Measurements from ENCODE around the gene SERPINA12. TPM values are rescaled to one million over a fixed set of nuclear protein-coding genes. Genes with fewer than 3 reads are reported as not detected.
"Not testable (repeated sequence)": the region's sequence is repeated elsewhere in the genome, so short reads cannot be mapped to it uniquely, and the experiment has no call there.

SERPINA12 gene
- total RNA-seq, 1 donor from 2014 or later: not detected

DNA sequence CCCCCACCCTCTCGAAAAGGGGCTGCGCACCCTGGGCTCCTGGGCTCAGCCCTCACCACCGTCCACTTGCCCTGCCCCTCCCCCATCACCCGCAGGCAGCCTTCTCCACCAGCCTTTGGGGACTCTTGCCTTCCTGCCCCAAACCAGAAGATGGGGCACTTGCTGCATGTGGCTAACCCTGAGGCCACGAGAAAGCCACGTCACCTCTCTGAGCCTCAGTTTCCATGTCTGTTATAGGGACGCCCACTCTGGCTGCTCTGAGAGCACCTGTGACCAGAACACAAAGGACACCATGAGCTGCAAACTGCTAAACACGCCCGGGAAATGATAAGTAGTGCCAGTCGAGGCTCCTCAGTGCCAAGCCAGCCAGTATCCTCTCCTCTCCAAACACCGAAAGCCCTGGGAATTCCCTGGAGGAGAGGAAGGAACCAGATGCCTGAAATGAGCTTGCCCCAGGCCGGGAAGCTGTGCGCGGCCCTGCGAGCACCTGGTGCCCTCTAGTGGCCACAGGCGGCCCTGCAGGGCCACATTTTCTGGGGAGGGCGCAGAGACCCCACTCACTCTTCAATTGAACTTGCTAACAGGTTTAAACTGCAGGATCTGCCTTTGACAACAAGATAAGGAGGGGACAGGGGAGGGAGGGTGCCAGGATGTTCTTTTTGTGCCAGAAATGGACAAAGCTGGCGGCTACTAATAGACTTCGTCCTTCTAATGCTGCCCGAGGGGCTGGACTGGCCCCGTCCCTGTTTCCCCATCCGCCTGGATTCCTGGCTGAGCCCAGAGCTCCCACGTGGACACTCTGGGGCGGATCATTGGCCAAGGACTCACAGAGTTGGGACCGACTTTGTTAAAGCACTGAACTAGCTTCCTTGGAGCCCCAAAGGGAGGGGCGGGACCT, 23.1 kb downstream of the SERPINA12 start:
- peak; percentile 96 for TF ChIP-seq CTCF (IDR thresholded peaks at IDR 0.05; ENCODE audit: unreplicated experiment)
- Mint-ChIP-seq H3K27me3 (ENCODE audit: low read depth) (peaks cover 30% of the 10 kb centered on the region), H3K4me1 (peaks cover 10% of the 10 kb centered on the region), H3K9me3 (no peaks in the 10 kb centered on the region), H3K4me3 (peak overlapping the region; percentile 56), H3K36me3 (no peaks in the 10 kb centered on the region), H3K27ac (no peak overlapping the region)
- DNase-seq (ENCODE audit: low spot score in 2 of 2, unreplicated experiment in 2 of 2): peak; percentile 42 to 88

- H3K36me3 Mint-ChIP-seq: no peaks in the 10 kb centered on the region
- H3K27ac Mint-ChIP-seq: no peak overlapping the region
- H3K9me3 Mint-ChIP-seq: peaks cover 2% of the 10 kb centered on the region
- no peak for TF ChIP-seq CTCF (IDR thresholded peaks at IDR 0.05; ENCODE audit: unreplicated experiment)
- no peak for DNase-seq (ENCODE audit: low spot score in 2 of 2, unreplicated experiment in 2 of 2)
- H3K4me1 Mint-ChIP-seq: peaks cover 10% of the 10 kb centered on the region
- H3K4me3 Mint-ChIP-seq: no peak overlapping the region
- H3K27me3 Mint-ChIP-seq (ENCODE audit: low read depth): peaks cover 30% of the 10 kb centered on the region
Observed at GRCh38 chr14:94484481-94484880, 24.8 kb downstream of the SERPINA12 start.

DNA sequence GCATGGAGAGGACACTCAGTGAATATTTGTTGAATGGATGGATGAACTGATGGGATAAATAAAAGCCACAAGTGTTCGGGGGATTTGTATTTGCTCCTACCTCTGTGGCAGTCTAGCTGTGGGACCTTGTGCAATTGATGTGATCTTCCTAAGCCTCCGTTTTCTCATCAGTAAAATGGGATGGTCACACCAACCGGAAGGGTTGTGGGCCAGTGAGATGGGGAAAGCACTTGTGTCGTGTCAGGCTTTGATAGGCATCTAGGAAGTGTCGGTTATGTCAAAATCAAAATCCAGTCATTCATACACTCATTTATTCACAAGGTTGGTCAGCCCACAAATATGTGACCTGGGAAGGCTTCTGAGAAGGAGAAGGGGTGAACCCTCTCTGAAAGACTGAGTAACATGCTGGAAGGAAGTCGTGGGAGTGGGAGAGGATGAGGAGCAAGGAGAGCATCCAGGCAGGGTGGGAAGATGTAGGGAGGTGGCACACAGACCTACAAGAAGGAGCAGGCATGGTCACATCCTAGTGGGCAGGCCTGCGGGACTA, 25.5 kb downstream of the SERPINA12 start:
- Mint-ChIP-seq H3K4me3 (no peak overlapping the region), H3K27ac (no peak overlapping the region), H3K4me1 (peaks cover 10% of the 10 kb centered on the region), H3K9me3 (peaks cover 9% of the 10 kb centered on the region), H3K27me3 (ENCODE audit: low read depth) (peaks cover 30% of the 10 kb centered on the region), H3K36me3 (no peaks in the 10 kb centered on the region)
- no peak for TF ChIP-seq CTCF (IDR thresholded peaks at IDR 0.05; ENCODE audit: unreplicated experiment)
- DNase-seq (ENCODE audit: low spot score in 2 of 2, unreplicated experiment in 2 of 2): no peak

GRCh38 chr14:94483071-94483451, 26.2 kb downstream of the SERPINA12 start:
- peaks cover 10% of the 10 kb centered on the region for H3K4me1 Mint-ChIP-seq
- H3K4me3 Mint-ChIP-seq: no peak overlapping the region
- H3K9me3 Mint-ChIP-seq: peaks cover 15% of the 10 kb centered on the region
- no peak for DNase-seq (ENCODE audit: low spot score in 2 of 2, unreplicated experiment in 2 of 2)
- no peak overlapping the region for H3K27ac Mint-ChIP-seq
- H3K36me3 Mint-ChIP-seq: no peaks in the 10 kb centered on the region
- no peak for TF ChIP-seq CTCF (IDR thresholded peaks at IDR 0.05; ENCODE audit: unreplicated experiment)
- H3K27me3 Mint-ChIP-seq (ENCODE audit: low read depth): peaks cover 25% of the 10 kb centered on the region

GRCh38 chr14:94482132-94483070, 26.9 kb downstream of the SERPINA12 start:
- H3K36me3 Mint-ChIP-seq; DNase-seq (ENCODE audit: low spot score in 2 of 2, unreplicated experiment in 2 of 2); H3K4me3 Mint-ChIP-seq; H3K27ac Mint-ChIP-seq; H3K4me1 Mint-ChIP-seq: not testable (repeated sequence)
- Mint-ChIP-seq H3K27me3 (ENCODE audit: low read depth) (peaks cover 19% of the 10 kb centered on the region), H3K9me3 (peaks cover 21% of the 10 kb centered on the region)
